HFFc6 (cell line): ENCODE data around the gene ACSS3. TPM values are rescaled to one million over a fixed set of nuclear protein-coding genes. Genes with fewer than 3 reads are reported as not detected.

Experiments
- DNase-seq: peaks from one replicate; pipeline ENCODE4 v3.0.0-alpha.2; 2018
- H3K27ac Mint-ChIP-seq: 2 replicates; pipeline ENCODE4 v1.8.0; 2020; ENCODE audit warnings: mild to moderate bottlenecking, mixed read lengths
- H3K27me3 Mint-ChIP-seq: 2 replicates; pipeline ENCODE4 v1.8.0; 2021; ENCODE audit warnings: mild to moderate bottlenecking, moderate library complexity, mixed read lengths; ENCODE audit not compliant: insufficient read depth
- H3K36me3 Mint-ChIP-seq: 2 replicates; pipeline ENCODE4 v1.8.0; 2021; ENCODE audit warnings: low read depth, mixed read lengths
- H3K4me1 Mint-ChIP-seq: 2 replicates; pipeline ENCODE4 v1.8.0; 2020; ENCODE audit warnings: low read depth, mixed read lengths
- H3K4me3 Mint-ChIP-seq: 2 replicates; pipeline ENCODE4 v1.8.0; 2020; ENCODE audit warnings: mild to moderate bottlenecking, moderate library complexity, mixed read lengths
- H3K9me3 Mint-ChIP-seq: 2 replicates; pipeline ENCODE4 v1.8.0; 2020; ENCODE audit warnings: mild to moderate bottlenecking, mixed read lengths
- CTCF ChIP-seq: fragments of 200-600 bp; sonication (generic); IDR thresholded peaks from 2 replicates; pipeline ENCODE4 v1.5.0; 2021; ENCODE audit warnings: antibody characterized with exemption, mild to moderate bottlenecking
- total RNA-seq, 6 experiments: library from RNA; stranded (reverse); fragmentation: NEBNext Ultra II Directional; extraction: Animal tissue kit (Norgen Biotek cat#: 25700); gene quantifications; 2 replicates in 1 of 6; 3 replicates in 5 of 6; pipeline ENCODE4 v1.2.3, GENCODE V29; 2021

The ACSS3 gene
- total RNA-seq, 6 experiments from 2014 or later: 0.66 to 1.1 (median 0.91) TPM

GRCh38 chr12:81229759-81230158, 151.9 kb downstream of the ACSS3 start:
- Mint-ChIP-seq H3K27me3 (no peaks in the 10 kb centered on the region; the same call in 1 of the 2 replicates), H3K4me1 (no peaks in the 10 kb centered on the region), H3K36me3 (no peaks in the 10 kb centered on the region), H3K9me3 (no peaks in the 10 kb centered on the region), H3K4me3 (no peak overlapping the region), H3K27ac (no peak overlapping the region)
- no peak for TF ChIP-seq CTCF
- no peak for DNase-seq

- TF ChIP-seq CTCF: no peak
- Mint-ChIP-seq H3K27me3 (no peaks in the 10 kb centered on the region), H3K9me3 (no peaks in the 10 kb centered on the region), H3K36me3 (no peaks in the 10 kb centered on the region), H3K27ac (no peak overlapping the region), H3K4me3 (no peak overlapping the region), H3K4me1 (no peaks in the 10 kb centered on the region)
- no peak for DNase-seq
These were observed 153.9 kb downstream of the ACSS3 start for GRCh38 chr12:81231574-81232368.

GRCh38 chr12:81245458-81245857, 167.6 kb downstream of the ACSS3 start:
- DNase-seq: no peak
- Mint-ChIP-seq H3K4me3 (no peak overlapping the region), H3K9me3 (peaks cover 7% of the 10 kb centered on the region; the same call in 1 of the 2 replicates), H3K27me3 (no peaks in the 10 kb centered on the region; the same call in 1 of the 2 replicates), H3K27ac (no peak overlapping the region), H3K4me1 (no peaks in the 10 kb centered on the region), H3K36me3 (no peaks in the 10 kb centered on the region)
- no peak for TF ChIP-seq CTCF

- H3K4me3 Mint-ChIP-seq: no peak overlapping the region
- no peak for DNase-seq
- no peaks in the 10 kb centered on the region for H3K36me3 Mint-ChIP-seq
- TF ChIP-seq CTCF: no peak
- H3K27ac Mint-ChIP-seq: no peak overlapping the region
- peaks cover 7% of the 10 kb centered on the region; the same call in 1 of the 2 replicates for H3K9me3 Mint-ChIP-seq
- H3K4me1 Mint-ChIP-seq: no peaks in the 10 kb centered on the region
- no peaks in the 10 kb centered on the region; the same call in 1 of the 2 replicates for H3K27me3 Mint-ChIP-seq
These were observed 168.2 kb downstream of the ACSS3 start for GRCh38 chr12:81245907-81246570.

GRCh38 chr12:81249976-81250375, 172.1 kb downstream of the ACSS3 start:
- Mint-ChIP-seq H3K4me3 (no peak overlapping the region), H3K36me3 (no peaks in the 10 kb centered on the region), H3K27ac (no peak overlapping the region), H3K9me3 (no peaks in the 10 kb centered on the region), H3K4me1 (no peaks in the 10 kb centered on the region), H3K27me3 (no peaks in the 10 kb centered on the region; the same call in 1 of the 2 replicates)
- TF ChIP-seq CTCF: no peak
- DNase-seq: no peak
